Mononuclear cell (primary cell): ENCODE results near the gene MPC2. TPM values are rescaled to one million over a fixed set of nuclear protein-coding genes. Genes with fewer than 3 reads are reported as not detected.
"Not testable (repeated sequence)": the region's sequence is repeated elsewhere in the genome, so short reads cannot be mapped to it uniquely, and the experiment has no call there.

Experiments used
- H3K27me3 ChIP-seq: 2 replicates; pipeline ENCODE4 v1.6.0; 2011; ENCODE audit warnings: low read length, control low read depth; ENCODE audit not compliant: insufficient read depth
- H3K4me1 ChIP-seq: 2 replicates; pipeline ENCODE4 v1.5.1; 2011; ENCODE audit warnings: mild to moderate bottlenecking, low read length, control low read depth; ENCODE audit not compliant: insufficient read depth
- H3K4me3 ChIP-seq: 2 replicates; pipeline ENCODE4 v1.5.1; 2011; ENCODE audit warnings: mild to moderate bottlenecking, low read length, moderate library complexity
- H3K9me3 ChIP-seq: 2 replicates; pipeline ENCODE4 v1.5.1; 2011; ENCODE audit warnings: low read depth, mild to moderate bottlenecking, control low read depth, low read length
- total RNA-seq: library from RNA; depleted of rRNA; stranded (reverse); fragments of >200 nt; gene quantifications from one replicate; pipeline ENCODE4 v1.2.3, GENCODE V29; 2012

Gene MPC2
- total RNA-seq, 1 donor = 17.1 TPM

- H3K27me3 ChIP-seq, H3K4me1 ChIP-seq, H3K4me3 ChIP-seq, H3K9me3 ChIP-seq: not testable (repeated sequence)
Measured at GRCh38 chr1:167869157-167870001, 67.5 kb downstream of the MPC2 start.

GRCh38 chr1:167866739-167867414, 70.0 kb downstream of the MPC2 start:
- not testable (repeated sequence) for H3K27me3 ChIP-seq, H3K4me3 ChIP-seq, H3K9me3 ChIP-seq, H3K4me1 ChIP-seq

Other genes starting within 250 kb of the MPC2 start
- 13.9 TPM for gene MPZL1, start 215.1 kb downstream of the MPC2 start, total RNA-seq
- not detected for gene ADCY10, start 22.9 kb downstream of the MPC2 start, total RNA-seq
- 15.1 TPM for gene DCAF6, start 389 bp downstream of the MPC2 start, total RNA-seq
- 0.10 TPM for gene GPR161, start 199.9 kb upstream of the MPC2 start, total RNA-seq
- gene TIPRL, start 241.9 kb upstream of the MPC2 start, total RNA-seq = 16.8 TPM